ENCODE data around the gene CATSPERZ.
"Not testable (repeated sequence)": the region's sequence is repeated elsewhere in the genome, so short reads cannot be mapped to it uniquely, and the experiment has no call there.

CATSPERZ gene

DNA sequence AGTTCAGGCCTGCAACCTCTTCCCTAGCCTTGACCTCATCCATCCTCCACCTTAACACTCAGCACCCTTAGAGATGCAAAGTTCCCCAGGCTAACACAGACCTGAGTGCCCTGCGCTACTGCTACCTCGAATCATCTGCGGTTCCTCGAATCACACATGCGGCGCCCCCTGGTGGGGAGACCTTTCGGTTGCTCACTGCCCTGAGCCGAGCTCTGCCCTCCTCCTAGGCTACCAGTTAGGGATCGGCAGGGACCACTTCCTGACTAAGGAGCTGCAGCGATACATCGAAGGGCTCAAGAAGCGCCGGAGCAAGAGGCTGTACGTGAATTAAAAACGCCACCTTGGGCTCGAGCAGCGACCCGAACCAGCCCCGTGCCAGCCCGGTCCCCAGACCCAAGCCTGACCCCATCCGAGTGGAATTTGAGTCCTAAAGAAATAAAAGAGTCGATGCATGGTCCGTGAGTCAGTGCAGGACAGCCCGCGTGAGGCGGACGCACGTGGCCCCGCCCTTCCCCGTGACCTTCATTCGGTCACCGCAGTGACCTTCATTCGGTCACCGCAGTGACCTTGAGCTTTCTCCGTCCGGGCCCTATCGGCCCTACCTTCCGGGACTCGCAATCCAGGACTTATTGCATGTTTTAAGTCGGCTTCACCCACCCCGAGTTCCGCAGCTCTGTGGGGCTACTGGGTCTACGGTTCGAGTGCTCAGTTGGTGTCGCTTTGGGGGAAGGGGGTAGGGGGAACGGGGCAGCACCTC, 4.3 kb downstream of the CATSPERZ start:
- DNase-seq, result peak; percentile 92 to 97

DNA sequence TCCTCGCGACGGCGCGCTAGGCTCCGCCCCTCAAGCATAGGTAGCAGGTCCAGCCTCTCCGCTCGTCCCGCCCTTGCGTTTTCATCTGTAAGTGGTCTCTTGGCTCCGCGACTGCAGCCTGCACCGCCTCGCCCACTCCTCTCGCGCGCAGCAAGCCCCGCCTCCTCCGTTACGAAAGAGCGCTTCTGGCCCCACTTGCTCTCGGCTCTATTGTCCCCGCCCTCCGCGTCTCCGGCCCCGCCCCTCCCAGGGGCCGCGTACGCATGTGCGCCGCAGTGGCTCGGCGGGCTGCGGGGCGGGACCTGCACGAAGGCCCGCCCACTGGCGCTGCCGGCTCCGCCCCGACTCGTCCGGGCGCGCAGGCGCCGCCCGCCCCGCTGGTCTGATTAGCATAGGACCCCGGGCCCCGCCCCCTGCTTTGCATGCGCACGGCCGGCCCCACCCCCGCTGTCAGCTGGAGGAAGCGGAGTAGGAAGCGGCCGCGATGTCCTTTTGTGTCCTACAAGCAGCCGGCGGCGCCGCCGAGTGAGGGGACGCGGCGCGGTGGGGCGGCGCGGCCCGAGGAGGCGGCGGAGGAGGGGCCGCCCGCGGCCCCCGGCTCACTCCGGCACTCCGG, 5.0 kb downstream of the CATSPERZ start, which contains the start of gene ESRRA:
Gene ESRRA (plus strand): TSS at position 450 of the 616 bp plus-strand sequence. CDS start 1,656 bp downstream, outside the sequence.
- DNase-seq, result peak; percentile 99

DNA sequence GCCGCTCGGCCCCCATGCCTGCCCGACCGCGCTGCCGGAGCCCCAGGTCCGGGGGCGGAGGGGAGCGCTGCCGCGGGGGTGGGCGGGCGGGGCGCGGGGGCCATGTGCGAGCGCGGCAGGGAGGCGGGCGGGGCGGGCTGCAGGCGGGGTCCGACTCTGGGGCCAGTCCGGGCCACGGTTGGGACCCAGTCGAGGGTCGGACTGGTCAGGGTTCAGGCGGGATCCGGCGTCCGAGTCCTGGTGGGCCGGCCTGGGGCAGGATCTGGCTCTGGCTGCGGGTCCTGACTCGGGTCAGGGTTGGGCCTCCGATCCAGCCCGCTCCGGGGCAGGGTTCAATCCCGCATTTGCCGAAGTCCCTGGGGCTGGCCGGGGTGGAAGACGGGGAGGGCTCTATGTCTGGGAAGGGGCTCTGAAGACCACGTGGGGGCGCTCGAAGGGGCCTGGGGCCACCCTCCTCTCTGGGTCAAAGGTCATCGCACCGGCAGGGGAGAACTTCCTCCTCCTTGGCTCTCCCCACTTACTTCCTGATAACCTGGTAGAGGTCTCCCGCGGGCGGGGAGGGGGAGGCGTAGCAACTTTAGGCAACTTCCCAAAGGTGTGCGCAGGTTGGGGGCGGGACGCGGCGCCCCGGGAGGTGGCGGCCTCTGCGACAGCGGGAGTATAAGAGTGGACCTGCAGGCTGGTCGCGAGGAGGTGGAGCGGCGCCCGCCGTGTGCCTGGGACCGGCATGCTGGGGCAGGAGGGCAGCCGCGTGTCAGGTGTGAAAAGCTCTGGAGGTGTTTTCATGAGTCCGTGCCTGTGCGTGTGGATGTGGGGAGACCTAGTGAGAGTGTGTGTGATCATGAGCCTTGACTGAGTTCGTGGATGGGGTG, 5.8 kb downstream of the CATSPERZ start:
- DNase-seq, result peak; percentile 63 to 80

- DNase-seq, result no peak
Observed at GRCh38 chr11:64306563-64306875, 6.4 kb downstream of the CATSPERZ start.

DNA sequence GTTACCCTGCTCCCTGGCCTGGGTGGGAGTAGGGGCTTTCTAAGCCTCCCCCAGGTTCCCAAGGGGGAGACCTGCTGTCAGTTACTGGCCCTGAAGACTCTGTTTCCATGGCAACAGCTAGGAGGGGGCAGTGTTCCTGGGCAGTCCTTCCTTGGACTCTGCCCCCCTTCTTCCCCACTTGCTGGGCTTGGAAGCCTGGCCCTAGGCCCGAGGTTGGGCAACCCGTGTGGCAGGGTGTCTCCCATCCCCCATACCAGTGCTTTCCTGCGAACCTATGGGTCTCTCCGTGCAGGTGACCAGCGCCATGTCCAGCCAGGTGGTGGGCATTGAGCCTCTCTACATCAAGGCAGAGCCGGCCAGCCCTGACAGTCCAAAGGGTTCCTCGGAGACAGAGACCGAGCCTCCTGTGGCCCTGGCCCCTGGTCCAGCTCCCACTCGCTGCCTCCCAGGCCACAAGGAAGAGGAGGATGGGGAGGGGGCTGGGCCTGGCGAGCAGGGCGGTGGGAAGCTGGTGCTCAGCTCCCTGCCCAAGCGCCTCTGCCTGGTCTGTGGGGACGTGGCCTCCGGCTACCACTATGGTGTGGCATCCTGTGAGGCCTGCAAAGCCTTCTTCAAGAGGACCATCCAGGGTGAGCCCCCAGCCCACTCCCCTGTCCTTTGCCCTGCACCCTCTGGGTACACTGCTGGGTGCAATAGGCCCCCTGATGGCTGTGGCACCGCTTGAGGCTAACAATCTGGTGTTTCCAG, 6.9 kb downstream of the CATSPERZ start:
- no peak for DNase-seq

DNA sequence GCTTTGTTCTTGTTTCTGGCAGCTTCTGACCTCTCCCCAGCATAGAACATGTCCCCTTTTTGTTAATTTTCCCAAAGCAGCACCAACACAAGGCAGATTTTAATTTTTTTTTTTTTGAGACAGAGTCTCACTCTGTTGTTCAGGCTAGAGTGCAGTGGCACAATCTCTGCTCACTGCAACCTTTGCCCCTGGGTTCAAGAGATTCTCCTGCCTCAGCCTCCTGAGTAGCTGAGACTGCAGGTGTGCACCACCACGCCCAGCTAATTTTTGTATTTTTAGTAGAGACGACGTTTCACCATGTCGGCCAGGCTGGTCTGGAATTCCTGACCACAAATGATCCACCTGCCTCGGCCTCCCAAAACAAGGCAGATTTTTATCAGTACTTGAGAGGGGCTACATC, 7.6 kb downstream of the CATSPERZ start:
- not testable (repeated sequence) for DNase-seq

GRCh38 chr11:64312947-64313346, 12.8 kb downstream of the CATSPERZ start:
- DNase-seq, result no peak

DNA sequence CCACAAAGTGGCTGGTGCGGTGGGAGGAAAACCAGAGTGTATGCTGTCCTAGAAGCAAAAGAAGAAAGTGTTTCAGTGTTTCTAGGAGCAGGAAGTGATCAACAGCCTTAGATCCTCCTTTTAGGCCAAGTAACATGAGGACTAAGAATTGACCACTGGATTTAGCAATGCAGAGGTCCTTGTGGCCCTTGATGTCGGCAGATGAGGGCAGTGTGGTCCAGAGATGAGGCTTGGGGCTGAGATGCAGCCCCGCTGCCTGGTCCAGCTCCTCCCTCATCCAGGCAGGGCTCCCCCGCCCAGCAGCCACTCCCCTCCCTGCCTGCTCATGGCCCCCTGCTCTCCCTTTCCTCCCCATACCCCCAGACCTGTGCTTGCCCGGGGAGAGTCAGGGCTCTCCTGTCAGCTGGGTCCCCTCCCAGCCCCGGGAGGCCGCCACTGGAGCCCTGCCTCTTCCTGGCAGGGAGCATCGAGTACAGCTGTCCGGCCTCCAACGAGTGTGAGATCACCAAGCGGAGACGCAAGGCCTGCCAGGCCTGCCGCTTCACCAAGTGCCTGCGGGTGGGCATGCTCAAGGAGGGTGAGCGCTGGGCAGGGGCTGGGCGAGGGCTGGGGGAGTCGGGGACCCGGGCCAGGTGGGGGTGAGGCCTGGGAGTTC, 13.5 kb downstream of the CATSPERZ start:
- no peak for DNase-seq

DNA sequence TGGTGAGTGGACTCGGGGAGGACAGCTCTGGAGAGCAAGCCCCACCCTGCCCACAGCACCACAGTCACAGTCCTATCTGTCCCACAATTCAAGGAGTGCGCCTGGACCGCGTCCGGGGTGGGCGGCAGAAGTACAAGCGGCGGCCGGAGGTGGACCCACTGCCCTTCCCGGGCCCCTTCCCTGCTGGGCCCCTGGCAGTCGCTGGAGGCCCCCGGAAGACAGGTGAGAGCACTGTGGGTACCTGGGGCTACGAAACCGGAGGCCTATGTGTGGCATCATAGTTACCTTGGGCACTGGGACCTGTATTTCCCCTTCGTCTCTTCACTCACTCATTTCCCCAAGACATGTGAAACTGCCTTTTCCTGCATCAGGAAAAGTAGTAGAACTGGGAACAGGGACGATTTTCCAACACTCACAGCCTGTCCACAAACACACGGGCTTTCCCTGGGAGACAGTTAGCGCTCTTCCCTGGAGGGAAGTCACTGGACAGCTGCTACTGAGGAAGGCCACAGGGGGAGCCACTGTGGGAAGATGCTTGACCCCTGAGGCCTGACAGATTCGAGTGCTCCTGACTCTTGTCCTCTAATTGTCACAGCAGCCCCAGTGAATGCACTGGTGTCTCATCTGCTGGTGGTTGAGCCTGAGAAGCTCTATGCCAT, 14.1 kb downstream of the CATSPERZ start:
- DNase-seq, result no peak

DNA sequence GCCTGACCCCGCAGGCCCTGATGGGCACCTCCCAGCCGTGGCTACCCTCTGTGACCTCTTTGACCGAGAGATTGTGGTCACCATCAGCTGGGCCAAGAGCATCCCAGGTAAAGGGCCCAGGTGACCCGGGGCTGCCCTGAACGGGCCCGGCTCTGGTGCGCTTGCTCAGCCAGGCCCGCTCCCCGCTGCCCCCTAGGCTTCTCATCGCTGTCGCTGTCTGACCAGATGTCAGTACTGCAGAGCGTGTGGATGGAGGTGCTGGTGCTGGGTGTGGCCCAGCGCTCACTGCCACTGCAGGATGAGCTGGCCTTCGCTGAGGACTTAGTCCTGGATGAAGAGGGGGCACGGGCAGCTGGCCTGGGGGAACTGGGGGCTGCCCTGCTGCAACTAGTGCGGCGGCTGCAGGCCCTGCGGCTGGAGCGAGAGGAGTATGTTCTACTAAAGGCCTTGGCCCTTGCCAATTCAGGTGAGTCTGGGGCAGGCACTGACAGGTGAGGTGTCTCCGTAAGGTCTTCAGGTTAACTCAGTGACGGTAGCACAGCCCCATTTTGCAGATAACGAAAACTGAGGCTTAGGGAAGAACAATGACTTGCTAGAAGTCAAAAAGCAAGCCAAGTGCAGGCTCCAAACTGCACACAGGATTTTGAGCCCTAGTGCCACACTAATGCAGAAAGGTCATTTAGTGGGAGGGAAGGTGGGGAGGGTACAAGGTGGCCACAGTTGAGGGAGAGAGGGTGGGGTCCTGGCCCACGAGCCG, 14.8 kb downstream of the CATSPERZ start:
- no peak for DNase-seq

- not testable (repeated sequence) for DNase-seq
Observed at GRCh38 chr11:64315667-64316526, 15.7 kb downstream of the CATSPERZ start.

GRCh38 chr11:64316672-64317324, 16.6 kb downstream of the CATSPERZ start:
- no peak for DNase-seq

- peak; percentile 96 to 97 for DNase-seq
Observed at GRCh38 chr11:64317325-64317960, 17.3 kb downstream of the CATSPERZ start, which contains the start of gene TRMT112. TSS of gene TRMT112 (minus strand) at chr11:64317559. CDS start at chr11:64317526, 33 bp downstream.

GRCh38 chr11:64317961-64318765, 18.0 kb downstream of the CATSPERZ start, which contains the start of gene PRDX5:
TSS of gene PRDX5 (plus strand) at chr11:64318121. CDS start at chr11:64318216, 95 bp downstream.
- DNase-seq, result peak; percentile 90 to 95

- no peak for DNase-seq
Observed at GRCh38 chr11:64318766-64319761, 18.9 kb downstream of the CATSPERZ start.

DNA sequence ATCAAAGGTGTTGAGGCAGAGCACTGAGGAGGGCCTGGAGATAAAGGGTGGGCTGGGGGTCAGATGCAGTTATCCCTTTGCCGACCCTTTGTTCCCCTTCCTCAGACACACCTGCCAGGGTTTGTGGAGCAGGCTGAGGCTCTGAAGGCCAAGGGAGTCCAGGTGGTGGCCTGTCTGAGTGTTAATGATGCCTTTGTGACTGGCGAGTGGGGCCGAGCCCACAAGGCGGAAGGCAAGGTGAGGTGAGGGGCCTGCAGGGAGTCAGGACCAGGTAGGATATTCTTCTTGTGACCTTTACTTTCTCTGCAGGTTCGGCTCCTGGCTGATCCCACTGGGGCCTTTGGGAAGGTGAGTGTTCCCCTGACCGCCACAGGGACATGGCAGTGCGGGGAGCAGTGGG, 20.4 kb downstream of the CATSPERZ start:
- DNase-seq, result no peak

Data from Kasumi-1 (cell line).